Mesothelial cell of epicardium (in vitro differentiated cells): ENCODE results near the gene CDKN2C. TPM values are rescaled to one million over a fixed set of nuclear protein-coding genes. Genes with fewer than 3 reads are reported as not detected.
"Not testable (repeated sequence)": the region's sequence is repeated elsewhere in the genome, so short reads cannot be mapped to it uniquely, and the experiment has no call there.

Experiments
- DNase-seq, 2 experiments: peaks; one replicate each; pipeline ENCODE4 v3.0.0; 2021; ENCODE audit warnings: low spot score in 2 of 2; ENCODE audit not compliant: unreplicated experiment in 2 of 2
- H3K27ac Mint-ChIP-seq: 2 replicates; pipeline ENCODE4 v1.8.0; 2021; ENCODE audit warnings: mixed read lengths
- H3K27me3 Mint-ChIP-seq: 2 replicates; pipeline ENCODE4 v1.8.0; 2021; ENCODE audit warnings: low read depth, mixed read lengths
- H3K36me3 Mint-ChIP-seq: 2 replicates; pipeline ENCODE4 v1.8.0; 2021; ENCODE audit warnings: mixed read lengths
- H3K4me1 Mint-ChIP-seq: 2 replicates; pipeline ENCODE4 v1.8.0; 2021; ENCODE audit warnings: mixed read lengths
- H3K4me3 Mint-ChIP-seq: 2 replicates; pipeline ENCODE4 v1.8.0; 2021; ENCODE audit warnings: mild to moderate bottlenecking, moderate library complexity, mixed read lengths
- H3K9me3 Mint-ChIP-seq: 2 replicates; pipeline ENCODE4 v1.8.0; 2021; ENCODE audit warnings: mixed read lengths
- CTCF ChIP-seq: fragments of 200-600 bp; sonication (generic); IDR thresholded peaks from one replicate; pipeline ENCODE4 v1.5.0; 2021; ENCODE audit warnings: antibody characterized with exemption; ENCODE audit not compliant: unreplicated experiment
- total RNA-seq: library from RNA; stranded (reverse); gene quantifications from 3 replicates; pipeline ENCODE4 v1.2.1, GENCODE V29; 2021

The CDKN2C gene
- total RNA-seq, 1 donor from 2014 or later: 0.67 TPM

GRCh38 chr1:50993645-50994044 is 23.6 kb downstream of the CDKN2C start:
- Mint-ChIP-seq H3K27me3 (peaks cover 40% of the 10 kb centered on the region), H3K4me3 (no peak overlapping the region), H3K27ac (no peak overlapping the region), H3K36me3 (no peaks in the 10 kb centered on the region), H3K4me1 (no peaks in the 10 kb centered on the region), H3K9me3 (no peaks in the 10 kb centered on the region)
- no peak for DNase-seq
- TF ChIP-seq CTCF: no peak

GRCh38 chr1:50994997-50995396 is 25.0 kb downstream of the CDKN2C start:
- DNase-seq: no peak
- H3K27ac Mint-ChIP-seq: no peak overlapping the region
- H3K27me3 Mint-ChIP-seq: peaks cover 32% of the 10 kb centered on the region
- no peaks in the 10 kb centered on the region for H3K36me3 Mint-ChIP-seq
- no peak overlapping the region for H3K4me3 Mint-ChIP-seq
- no peak for TF ChIP-seq CTCF
- H3K4me1 Mint-ChIP-seq: no peaks in the 10 kb centered on the region
- H3K9me3 Mint-ChIP-seq: no peaks in the 10 kb centered on the region

GRCh38 chr1:50995651-50996050 is 25.6 kb downstream of the CDKN2C start:
- TF ChIP-seq CTCF: no peak
- no peak overlapping the region for H3K4me3 Mint-ChIP-seq
- H3K4me1 Mint-ChIP-seq: no peaks in the 10 kb centered on the region
- peaks cover 38% of the 10 kb centered on the region for H3K27me3 Mint-ChIP-seq
- no peak overlapping the region for H3K27ac Mint-ChIP-seq
- H3K9me3 Mint-ChIP-seq: no peaks in the 10 kb centered on the region
- DNase-seq: no peak
- no peaks in the 10 kb centered on the region for H3K36me3 Mint-ChIP-seq

GRCh38 chr1:50996083-50996482 is 26.0 kb downstream of the CDKN2C start:
- Mint-ChIP-seq H3K4me3 (no peak overlapping the region), H3K27me3 (peaks cover 38% of the 10 kb centered on the region), H3K27ac (no peak overlapping the region), H3K9me3 (no peaks in the 10 kb centered on the region), H3K4me1 (no peaks in the 10 kb centered on the region), H3K36me3 (no peaks in the 10 kb centered on the region)
- TF ChIP-seq CTCF: no peak
- DNase-seq: no peak

- DNase-seq, H3K4me3 Mint-ChIP-seq, H3K4me1 Mint-ChIP-seq, H3K36me3 Mint-ChIP-seq, H3K27ac Mint-ChIP-seq, H3K9me3 Mint-ChIP-seq: not testable (repeated sequence)
- H3K27me3 Mint-ChIP-seq: peaks cover 40% of the 10 kb centered on the region
Measured at GRCh38 chr1:50999375-50999774, 29.3 kb downstream of the CDKN2C start.

- H3K36me3 Mint-ChIP-seq: no peaks in the 10 kb centered on the region
- no peak for DNase-seq
- H3K9me3 Mint-ChIP-seq: no peaks in the 10 kb centered on the region
- H3K4me1 Mint-ChIP-seq: no peaks in the 10 kb centered on the region
- TF ChIP-seq CTCF: no peak
- peaks cover 41% of the 10 kb centered on the region for H3K27me3 Mint-ChIP-seq
- H3K4me3 Mint-ChIP-seq: no peak overlapping the region
- H3K27ac Mint-ChIP-seq: no peak overlapping the region
Measured at GRCh38 chr1:51000160-51000559, 30.1 kb downstream of the CDKN2C start.
